Measurements from ENCODE around the gene ALPL.
"Not testable (repeated sequence)": the region's sequence is repeated elsewhere in the genome, so short reads cannot be mapped to it uniquely, and the experiment has no call there.

Gene ALPL

DNA sequence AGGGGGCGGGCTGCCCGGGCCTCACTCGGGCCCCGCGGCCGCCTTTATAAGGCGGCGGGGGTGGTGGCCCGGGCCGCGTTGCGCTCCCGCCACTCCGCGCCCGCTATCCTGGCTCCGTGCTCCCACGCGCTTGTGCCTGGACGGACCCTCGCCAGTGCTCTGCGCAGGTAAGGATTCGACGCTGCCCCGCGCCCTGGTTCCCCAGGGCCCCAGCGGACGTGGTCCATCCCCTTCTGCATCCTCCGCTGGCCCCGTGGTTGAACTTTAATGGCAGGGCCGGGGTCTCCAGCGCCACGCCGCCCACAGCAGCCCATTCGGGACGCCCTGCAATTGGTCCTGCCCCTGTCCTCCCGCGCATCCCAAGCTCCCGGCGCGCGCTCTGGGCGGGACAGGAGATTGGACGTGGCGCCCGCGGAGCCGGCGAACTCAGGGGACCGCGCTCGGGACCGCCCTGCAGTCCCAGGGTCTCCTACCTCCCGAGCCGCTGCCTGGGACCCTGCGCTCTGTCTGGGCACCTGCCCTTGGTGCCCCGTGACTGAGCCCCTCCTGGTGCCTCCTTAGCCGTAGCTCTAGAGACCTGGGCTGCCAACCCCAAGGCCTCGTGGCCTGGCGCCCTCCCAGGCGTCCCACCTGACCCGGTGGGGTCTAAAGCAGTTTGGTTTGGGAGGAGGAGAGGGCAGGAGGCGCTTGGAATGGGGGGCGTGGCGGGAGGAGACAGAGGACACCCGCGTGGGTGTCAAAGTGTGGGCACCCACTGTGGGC, at the start of gene ALPL:
ALPL (plus strand) TSS at position 73 of the 762 bp plus-strand sequence. CDS start 44,659 bp downstream, outside the sequence.
- no peak for DNase-seq (ENCODE audit: low read depth)
- H3K4me3 ChIP-seq (ENCODE audit: control insufficient read depth, low read depth, low read length): no peak within 1 kb of the TSS; the same call in 1 of the 2 replicates
- TF ChIP-seq, protein P1, sequence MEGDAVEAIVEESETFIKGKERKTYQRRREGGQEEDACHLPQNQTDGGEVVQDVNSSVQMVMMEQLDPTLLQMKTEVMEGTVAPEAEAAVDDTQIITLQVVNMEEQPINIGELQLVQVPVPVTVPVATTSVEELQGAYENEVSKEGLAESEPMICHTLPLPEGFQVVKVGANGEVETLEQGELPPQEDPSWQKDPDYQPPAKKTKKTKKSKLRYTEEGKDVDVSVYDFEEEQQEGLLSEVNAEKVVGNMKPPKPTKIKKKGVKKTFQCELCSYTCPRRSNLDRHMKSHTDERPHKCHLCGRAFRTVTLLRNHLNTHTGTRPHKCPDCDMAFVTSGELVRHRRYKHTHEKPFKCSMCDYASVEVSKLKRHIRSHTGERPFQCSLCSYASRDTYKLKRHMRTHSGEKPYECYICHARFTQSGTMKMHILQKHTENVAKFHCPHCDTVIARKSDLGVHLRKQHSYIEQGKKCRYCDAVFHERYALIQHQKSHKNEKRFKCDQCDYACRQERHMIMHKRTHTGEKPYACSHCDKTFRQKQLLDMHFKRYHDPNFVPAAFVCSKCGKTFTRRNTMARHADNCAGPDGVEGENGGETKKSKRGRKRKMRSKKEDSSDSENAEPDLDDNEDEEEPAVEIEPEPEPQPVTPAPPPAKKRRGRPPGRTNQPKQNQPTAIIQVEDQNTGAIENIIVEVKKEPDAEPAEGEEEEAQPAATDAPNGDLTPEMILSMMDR (IDR thresholded peaks at IDR 0.05; ENCODE audit: control insufficient read depth, insufficient read depth, low read depth, low read length, missing control alignments): no peak

DNA sequence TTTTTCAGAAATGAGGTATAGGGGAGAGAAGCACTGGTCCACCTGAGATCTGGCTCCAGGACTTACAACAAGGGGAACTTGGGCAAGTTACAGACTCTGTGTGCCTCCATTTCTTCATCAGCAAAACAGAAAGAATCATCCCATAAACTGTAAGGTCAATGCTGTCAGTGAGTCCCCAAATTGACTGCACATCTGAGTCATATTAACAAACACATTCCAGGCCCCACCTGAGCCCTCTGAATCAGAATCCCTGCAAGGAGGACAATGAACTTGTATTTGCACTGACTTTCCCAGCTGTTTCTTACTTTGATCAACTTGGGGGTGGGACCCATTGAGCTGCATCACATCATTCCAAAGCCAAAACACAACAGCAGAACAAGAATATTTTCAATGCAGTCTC, 44.1 kb upstream of the ALPL start:
- not testable (repeated sequence) for DNase-seq (ENCODE audit: low read depth); H3K4me3 ChIP-seq (ENCODE audit: control insufficient read depth, low read depth, low read length)

DNA sequence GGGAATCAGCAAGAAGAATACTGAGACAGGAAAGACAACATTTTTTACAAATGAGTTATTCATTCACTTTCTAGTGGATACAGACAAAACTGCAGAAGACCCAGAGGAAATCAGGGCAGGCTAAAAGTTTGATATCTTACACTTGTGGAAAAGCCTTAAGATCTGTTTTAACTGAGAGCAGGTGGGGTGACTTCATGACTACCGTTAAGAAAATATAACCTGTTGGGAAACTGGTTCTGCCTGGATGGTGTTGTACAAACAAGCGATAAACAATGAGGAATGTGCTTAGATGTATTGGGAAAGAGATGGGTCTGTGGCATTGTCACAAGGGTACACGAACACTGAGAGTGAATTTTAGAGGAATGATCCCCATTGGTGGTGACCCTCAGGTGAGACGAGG, 41.3 kb upstream of the ALPL start:
- not testable (repeated sequence) for DNase-seq (ENCODE audit: low read depth)

DNA sequence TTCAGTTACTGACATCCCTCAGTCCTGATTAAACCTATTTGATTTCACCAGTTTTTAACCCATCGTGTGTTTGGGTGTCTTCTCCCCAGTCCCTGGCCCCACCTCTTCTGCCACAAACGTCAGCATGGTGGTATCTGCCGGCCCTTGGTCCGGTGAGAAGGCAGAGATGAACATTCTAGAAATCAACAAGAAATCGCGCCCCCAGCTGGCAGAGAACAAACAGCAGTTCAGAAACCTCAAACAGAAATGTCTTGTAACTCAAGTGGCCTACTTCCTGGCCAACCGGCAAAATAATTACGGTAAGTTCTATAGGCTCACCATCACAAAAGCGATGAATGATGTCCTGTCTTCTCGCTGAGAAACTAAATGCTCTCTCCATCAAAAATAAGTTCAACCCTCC, 40.6 kb upstream of the ALPL start:
- H3K4me3 ChIP-seq (ENCODE audit: control insufficient read depth, low read depth, low read length): no peak overlapping the region
- DNase-seq (ENCODE audit: low read depth): no peak
- TF ChIP-seq, protein P1 (IDR thresholded peaks at IDR 0.05; ENCODE audit: control insufficient read depth, insufficient read depth, low read depth, low read length, missing control alignments): peak; percentile 29

More for the DNA sequence above, 41.3 kb upstream of the ALPL start:
- not testable (repeated sequence) for H3K4me3 ChIP-seq (ENCODE audit: control insufficient read depth, low read depth, low read length)

DNA sequence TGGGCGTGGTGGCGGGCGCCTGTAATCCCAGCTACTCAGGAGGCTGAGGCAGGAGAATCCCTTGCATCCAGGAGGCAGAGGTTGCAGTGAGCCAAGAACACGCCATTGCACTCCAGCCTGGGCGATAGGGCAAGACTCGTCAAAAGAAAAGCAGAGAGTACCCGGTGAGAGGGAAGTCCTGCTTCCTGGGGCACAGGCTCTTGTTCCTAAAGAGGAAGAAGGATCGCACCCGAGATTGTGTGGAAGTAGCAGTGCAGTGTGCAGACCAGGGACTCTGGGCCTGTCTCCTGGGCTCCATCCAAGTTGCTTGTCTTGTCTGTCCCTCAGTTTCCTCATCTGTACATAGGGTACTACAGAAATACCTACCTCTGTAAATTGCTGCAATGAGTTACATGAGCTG, 39.6 kb upstream of the ALPL start:
- H3K4me3 ChIP-seq (ENCODE audit: control insufficient read depth, low read depth, low read length): no peak overlapping the region
- no peak for DNase-seq (ENCODE audit: low read depth)

DNA sequence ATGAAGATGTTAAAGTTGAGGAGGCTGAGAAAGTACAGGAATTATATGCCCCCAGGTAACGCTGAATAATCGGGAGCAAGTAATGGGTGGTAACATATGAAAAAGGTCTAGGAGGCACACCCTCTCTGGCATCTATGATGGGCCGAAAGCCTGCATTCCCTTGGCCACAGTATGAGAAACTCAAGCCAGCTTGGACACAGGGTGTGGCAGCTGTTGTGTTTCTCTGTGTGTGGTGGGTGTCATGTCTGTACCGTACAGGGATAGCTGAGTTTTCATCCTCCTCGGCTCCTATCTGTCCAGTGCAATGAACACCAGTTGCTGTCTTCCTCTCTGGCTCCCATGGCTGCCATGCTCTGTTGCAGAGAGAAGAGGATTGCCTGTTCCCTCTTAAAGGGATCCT, 36.4 kb upstream of the ALPL start:
- no peak for DNase-seq (ENCODE audit: low read depth)
- no peak overlapping the region for H3K4me3 ChIP-seq (ENCODE audit: control insufficient read depth, low read depth, low read length)
- TF ChIP-seq, protein P1 (IDR thresholded peaks at IDR 0.05; ENCODE audit: control insufficient read depth, insufficient read depth, low read depth, low read length, missing control alignments): no peak

More for the DNA sequence above, 39.6 kb upstream of the ALPL start:
- TF ChIP-seq, protein P1 (IDR thresholded peaks at IDR 0.05; ENCODE audit: control insufficient read depth, insufficient read depth, low read depth, low read length, missing control alignments): no peak

DNA sequence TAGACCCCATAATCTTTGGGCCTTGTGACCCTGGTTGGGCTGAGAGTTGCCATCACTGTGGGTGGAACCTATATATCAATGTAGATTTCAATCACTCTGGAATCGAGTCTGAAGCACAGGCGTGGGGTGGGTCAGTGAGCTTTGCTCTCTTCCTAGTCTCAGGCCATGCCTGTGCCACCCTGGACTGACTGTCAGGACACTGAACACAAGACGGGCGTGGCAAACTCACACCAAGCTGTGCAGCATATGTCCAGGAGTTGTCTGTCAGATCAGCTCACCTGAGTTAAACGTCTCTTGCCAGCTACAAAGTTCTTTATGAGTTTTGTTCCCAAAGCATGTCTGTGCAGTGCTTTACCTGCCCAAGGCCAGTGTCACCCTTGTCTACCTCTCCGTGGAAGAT, 30.9 kb upstream of the ALPL start:
- no peak overlapping the region for H3K4me3 ChIP-seq (ENCODE audit: control insufficient read depth, low read depth, low read length)
- TF ChIP-seq, protein P1 (IDR thresholded peaks at IDR 0.05; ENCODE audit: control insufficient read depth, insufficient read depth, low read depth, low read length, missing control alignments): no peak
- no peak for DNase-seq (ENCODE audit: low read depth)

DNA sequence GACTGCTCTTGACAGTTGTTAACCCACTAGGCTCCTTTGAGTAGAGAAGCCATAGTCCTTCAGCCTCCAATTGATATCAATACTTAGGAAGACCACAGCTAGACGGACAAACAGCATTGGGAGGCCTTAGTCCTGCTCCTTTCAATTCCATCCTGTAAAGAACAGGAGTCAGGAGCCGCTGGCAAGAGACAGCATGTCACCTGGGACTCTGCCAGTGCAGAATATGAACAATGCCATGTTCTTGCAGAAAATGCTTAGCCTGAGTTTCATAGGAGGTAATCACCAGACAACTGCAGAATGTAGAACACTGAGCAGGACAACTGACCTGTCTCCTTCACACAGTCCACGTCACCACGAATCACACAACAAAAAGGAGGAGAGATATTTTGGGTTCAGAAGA, 25.3 kb upstream of the ALPL start:
- not testable (repeated sequence) for DNase-seq (ENCODE audit: low read depth); H3K4me3 ChIP-seq (ENCODE audit: control insufficient read depth, low read depth, low read length)

Data from AG09309 (cell line).